PC-3 (cell line): ENCODE measurements around the gene RAB18. TPM values are rescaled to one million over a fixed set of nuclear protein-coding genes. Genes with fewer than 3 reads are reported as not detected.
A peak's percentile ranks its signal among the peaks of the same experiment; 100 is the strongest.

Experiments used
- ATAC-seq: fragments of 200-7000 bp; cut with Tn5 transposase; 2 replicates; pipeline ENCODE4 v1.9.1; 2020; ENCODE audit warnings: mild to moderate bottlenecking, moderate library complexity
- BruUV-seq: library from RNA; stranded (reverse); fragments of 400-500 nt; replicated peaks from 2 replicates; lab custom pipeline; 2021; lab: Mats Ljungman, UMichigan
- CTCF ChIA-PET: fragments of 300-600 bp; sonication (Branson Sonifier 250); formaldehyde crosslinking; loops from one replicate; lab custom pipeline; 2022; ENCODE audit warnings: antibody characterized with exemption; lab: Charles Lee
- POLR2A ChIA-PET: fragments of 300-600 bp; sonication (Branson Sonifier 250); formaldehyde crosslinking; loops from one replicate; lab custom pipeline; 2022; ENCODE audit warnings: antibody characterized with exemption; ENCODE audit not compliant: unreplicated experiment; lab: Charles Lee
- DNase-seq: peaks from one replicate; pipeline ENCODE4 v3.0.0-alpha.2; 2015
- H2AFZ ChIP-seq: fragments of 300-600 bp; sonication (generic); 2 replicates; pipeline ENCODE4 v1.6.0; 2016; ENCODE audit warnings: antibody characterized with exemption, low read length
- H3F3A ChIP-seq: fragments of 300-600 bp; sonication (generic); one replicate; pipeline ENCODE4 v1.6.0; 2017; ENCODE audit warnings: antibody characterized with exemption, low read length, control low read depth, mild to moderate bottlenecking; ENCODE audit not compliant: unreplicated experiment
- H3K27ac ChIP-seq: fragments of 300-600 bp; sonication (generic); 2 replicates; pipeline ENCODE4 v1.5.1; 2016; ENCODE audit warnings: mild to moderate bottlenecking, low read length
- H3K27me3 ChIP-seq: fragments of 300-600 bp; sonication (generic); 2 replicates; pipeline ENCODE4 v1.6.1; 2016; ENCODE audit warnings: low read length, mixed read lengths
- H3K36me3 ChIP-seq: fragments of 300-600 bp; sonication (generic); 2 replicates; pipeline ENCODE4 v1.6.1; 2016; ENCODE audit warnings: low read depth, mixed run types, low read length, mixed read lengths
- H3K4me1 ChIP-seq: fragments of 300-600 bp; sonication (generic); 2 replicates; pipeline ENCODE4 v1.5.1; 2016; ENCODE audit warnings: low read length; ENCODE audit not compliant: insufficient read depth
- H3K4me2 ChIP-seq: fragments of 300-600 bp; sonication (generic); 2 replicates; pipeline ENCODE4 v1.6.0; 2016; ENCODE audit warnings: low read length
- H3K4me3 ChIP-seq: fragments of 300-600 bp; sonication (generic); 2 replicates; pipeline ENCODE4 v1.5.1; 2016; ENCODE audit warnings: mild to moderate bottlenecking, low read length, mixed read lengths
- H3K79me2 ChIP-seq: fragments of 300-600 bp; sonication (generic); 2 replicates; pipeline ENCODE4 v1.6.1; 2017; ENCODE audit warnings: low read length, mixed read lengths
- H3K9ac ChIP-seq: fragments of 300-600 bp; sonication (generic); 2 replicates; pipeline ENCODE4 v1.6.0; 2016; ENCODE audit warnings: mild to moderate bottlenecking, low read length
- H3K9me2 ChIP-seq: fragments of 300-600 bp; sonication (generic); replicated peaks from 2 replicates; pipeline ENCODE4 v1.6.1; 2016; ENCODE audit warnings: mixed run types, low read length, mixed read lengths
- H3K9me3 ChIP-seq: fragments of 300-600 bp; sonication (generic); 2 replicates; pipeline ENCODE4 v1.6.1; 2016; ENCODE audit warnings: low read length, mixed read lengths
- H4K20me1 ChIP-seq: fragments of 300-600 bp; sonication (generic); 2 replicates; pipeline ENCODE4 v1.6.1; 2016; ENCODE audit warnings: low read length, mixed read lengths
- CTCF ChIP-seq: fragments of 300-600 bp; sonication (generic); conservative IDR thresholded peaks from 2 replicates; pipeline ENCODE4 v1.5.1; 2017; ENCODE audit warnings: antibody characterized with exemption, low read depth, mild to moderate bottlenecking, low read length
- EZH2 ChIP-seq: fragments of 300-600 bp; sonication (generic); IDR thresholded peaks from one replicate; pipeline ENCODE4 v1.6.1; 2017; ENCODE audit warnings: antibody characterized with exemption, mild to moderate bottlenecking, low read length; ENCODE audit not compliant: unreplicated experiment
- EZH2phosphoT487 ChIP-seq: fragments of 300-600 bp; sonication (generic); IDR thresholded peaks from 2 replicates; pipeline ENCODE4 v1.6.1; 2018; ENCODE audit warnings: mild to moderate bottlenecking, antibody characterized with exemption, low read length, borderline replicate concordance
- intact Hi-C: fragments of 100-400 bp; cut with micrococcal nuclease; formaldehyde crosslinking; loops from 2 replicates; pipeline ENCODE4 v1.9.0; 2023
- total RNA-seq: library from RNA; depleted of rRNA; stranded (reverse); fragments of >200 nt; gene quantifications from 2 replicates; pipeline ENCODE4 v1.2.3, GENCODE V29; 2014

RAB18 gene
- total RNA-seq, 1 experiment from 2014 or later: 32.0 TPM

GRCh38 chr10:27457261-27457945 lies 46.7 kb upstream of the RAB18 start:
- H4K20me1 ChIP-seq: no peaks in the 10 kb centered on the region
- no peak overlapping the region for H3K4me3 ChIP-seq
- no peak for TF ChIP-seq EZH2phosphoT487
- no peak for TF ChIP-seq EZH2
- TF ChIP-seq CTCF: no peak
- no TSS peak for BruUV-seq
- no peak overlapping the region for H3K27ac ChIP-seq
- no peaks in the 10 kb centered on the region for H3K27me3 ChIP-seq
- intact Hi-C loops: no loop called here
- no peak overlapping the region for H2AFZ ChIP-seq
- DNase-seq: no peak
- H3K9me2 ChIP-seq: no peaks in the 10 kb centered on the region
- no peak overlapping the region for H3K9ac ChIP-seq
- no peaks in the 10 kb centered on the region for H3K9me3 ChIP-seq
- no peaks in the 10 kb centered on the region for H3K4me1 ChIP-seq
- peak; percentile 33 for ATAC-seq
- ChIA-PET CTCF (no interaction called here), POLR2A (no interaction called here)
- H3F3A ChIP-seq: no peaks in the 10 kb centered on the region
- no peaks in the 10 kb centered on the region for H3K79me2 ChIP-seq
- no peak overlapping the region for H3K4me2 ChIP-seq
- no peaks in the 10 kb centered on the region for H3K36me3 ChIP-seq

DNA sequence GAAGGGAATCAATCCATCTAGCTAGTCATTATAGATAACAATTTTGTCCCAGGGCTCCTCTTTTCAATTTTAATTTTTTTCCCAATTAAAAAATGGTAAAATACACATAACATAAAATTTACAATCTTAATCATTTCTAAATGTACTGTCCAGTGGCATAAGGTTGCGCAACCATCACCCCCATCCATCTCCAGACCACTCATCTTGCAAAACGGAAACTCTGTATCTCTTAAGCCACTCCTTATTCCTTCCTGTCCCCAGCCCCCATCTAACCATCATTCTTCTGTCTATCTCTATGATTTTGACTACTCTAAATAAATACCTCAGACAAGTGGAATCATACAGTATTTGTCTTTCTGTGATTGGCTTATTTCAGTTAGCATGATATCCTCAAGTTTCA lies 46.1 kb upstream of the RAB18 start:
- H3K4me3 ChIP-seq: no peak overlapping the region
- ATAC-seq: no peak

More for the DNA sequence above, 46.1 kb upstream of the RAB18 start:
- Histone ChIP-seq H3F3A (no peaks in the 10 kb centered on the region), H2AFZ (no peak overlapping the region), H3K36me3 (no peaks in the 10 kb centered on the region), H3K4me2 (no peak overlapping the region), H3K9ac (no peak overlapping the region), H3K79me2 (no peaks in the 10 kb centered on the region), H3K9me2 (no peaks in the 10 kb centered on the region), H3K9me3 (no peaks in the 10 kb centered on the region), H3K4me1 (no peaks in the 10 kb centered on the region), H3K27me3 (no peaks in the 10 kb centered on the region), H3K27ac (no peak overlapping the region), H4K20me1 (no peaks in the 10 kb centered on the region)
- POLR2A ChIA-PET: no interaction called here
- TF ChIP-seq EZH2 (no peak), EZH2phosphoT487 (no peak), CTCF (no peak)
- intact Hi-C loops: no loop called here
- CTCF ChIA-PET: no interaction called here
- no TSS peak for BruUV-seq
- no peak for DNase-seq
